GM12878 (cell line): ENCODE measurements around the gene CPLX1. TPM values are rescaled to one million over a fixed set of nuclear protein-coding genes. Genes with fewer than 3 reads are reported as not detected.

Source experiments
- ATAC-seq: fragments of 200-7000 bp; cut with Tn5 transposase; 3 replicates; pipeline ENCODE4 v1.9.1; 2020; ENCODE audit warnings: mild to moderate bottlenecking, moderate library complexity
- BruUV-seq: library from RNA; stranded (reverse); fragments of 400-500 nt; replicated peaks from 2 replicates; lab custom pipeline; 2021; lab: Mats Ljungman, UMichigan
- CTCF ChIA-PET: fragments of 300-600 bp; sonication (Branson Sonifier 250); formaldehyde crosslinking; extraction: SDS; loops from one replicate; lab custom pipeline; 2021; ENCODE audit warnings: inconsistent platforms; lab: Yijun Ruan, JAX
- POLR2A ChIA-PET: fragments of 350-600 bp; formaldehyde crosslinking; extraction: SDS; loops from one replicate; lab custom pipeline; 2021; ENCODE audit warnings: inconsistent platforms; lab: Charles Lee
- RAD21 ChIA-PET: fragments of 300-600 bp; sonication (Branson Sonifier 250); formaldehyde crosslinking; loops from one replicate; lab custom pipeline; 2023; ENCODE audit warnings: antibody characterized with exemption; ENCODE audit not compliant: unreplicated experiment; lab: Charles Lee
- SMC1A ChIA-PET: fragments of 300-600 bp; sonication (Branson Sonifier 250); formaldehyde crosslinking; loops from one replicate; lab custom pipeline; 2023; ENCODE audit not compliant: unreplicated experiment, uncharacterized antibody; lab: Charles Lee
- DNase-seq: peaks from one replicate; pipeline ENCODE4 v3.0.0-alpha.2; 2011; ENCODE audit warnings: low read depth, low spot score
- FAIRE-seq: peaks from 3 replicates; lab custom pipeline; 2011; peaks lifted over from hg19 to GRCh38; lab: Jason Lieb, UNC
- H2AFZ ChIP-seq: 2 replicates; pipeline ENCODE4 v1.6.0; 2011; ENCODE audit warnings: low read depth, low read length, control low read depth; ENCODE audit not compliant: control insufficient read depth
- H3K27ac ChIP-seq: 2 replicates; pipeline ENCODE4 v1.5.1; 2011; ENCODE audit warnings: control low read depth; ENCODE audit not compliant: control insufficient read depth, insufficient read depth
- H3K27me3 ChIP-seq, 2 experiments: replicated peaks in 1 of 2; 2 replicates each; pipeline versions ENCODE4 v1.6.0 to v1.6.1; 2011; ENCODE audit warnings: low read length in 1 of 2; ENCODE audit not compliant: control insufficient read depth in 2 of 2, insufficient read depth in 2 of 2
- H3K36me3 ChIP-seq, 2 experiments: 2 replicates each; pipeline ENCODE4 v1.5.1; 2011; ENCODE audit warnings: low read length in 1 of 2; ENCODE audit not compliant: control insufficient read depth in 2 of 2, insufficient read depth in 2 of 2
- H3K4me1 ChIP-seq: 2 replicates; pipeline ENCODE4 v1.6.1; 2011; ENCODE audit warnings: mild to moderate bottlenecking, low read length, moderate library complexity, mixed read lengths; ENCODE audit not compliant: control insufficient read depth, insufficient read depth
- H3K4me2 ChIP-seq: 2 replicates; pipeline ENCODE4 v1.6.0; 2011; ENCODE audit warnings: control low read depth; ENCODE audit not compliant: control insufficient read depth, insufficient read depth
- H3K4me3 ChIP-seq: fragments of 200-600 bp; sonication (generic); 2 replicates; pipeline ENCODE4 v1.5.1; 2016
- H3K79me2 ChIP-seq: 2 replicates; pipeline ENCODE4 v1.6.0; 2011; ENCODE audit warnings: low read length; ENCODE audit not compliant: control insufficient read depth, insufficient read depth
- H3K9ac ChIP-seq: 2 replicates; pipeline ENCODE4 v1.8.0; 2011; ENCODE audit warnings: low read length, control low read depth, mixed read lengths; ENCODE audit not compliant: control insufficient read depth, insufficient read depth
- H3K9me3 ChIP-seq: replicated peaks from 3 replicates; pipeline ENCODE4 v1.5.1; 2011; ENCODE audit warnings: mild to moderate bottlenecking, low read length; ENCODE audit not compliant: control insufficient read depth, insufficient read depth
- H4K20me1 ChIP-seq: 2 replicates; pipeline ENCODE4 v1.6.0; 2011; ENCODE audit not compliant: control insufficient read depth, insufficient read depth
- CBFB ChIP-seq: IDR thresholded peaks from 2 replicates; pipeline ENCODE4 v1.6.1; 2016; ENCODE audit warnings: antibody characterized with exemption, low read depth
- E2F4 ChIP-seq: IDR thresholded peaks from 2 replicates; pipeline ENCODE4 v1.6.1; 2012; ENCODE audit warnings: low read depth, low read length, improper control_type of control experiment
- MTA2 ChIP-seq: fragments of 450-650 bp; IDR thresholded peaks from 2 replicates; pipeline ENCODE4 v1.6.1; 2016; ENCODE audit warnings: low read depth, mild to moderate bottlenecking, moderate library complexity
- MTA3 ChIP-seq: IDR thresholded peaks from 2 replicates; pipeline ENCODE4 v1.6.1; 2012; ENCODE audit warnings: low read length, inconsistent platforms, borderline replicate concordance
- MYC ChIP-seq: IDR thresholded peaks from 2 replicates; pipeline ENCODE4 v1.6.1; 2011; ENCODE audit warnings: mild to moderate bottlenecking, low read length, moderate library complexity, inconsistent platforms; ENCODE audit not compliant: insufficient read depth, insufficient replicate concordance, insufficient read length, severe bottlenecking
- NFYB ChIP-seq: IDR thresholded peaks from 2 replicates; pipeline ENCODE4 v1.6.1; 2011; ENCODE audit warnings: low read depth, mild to moderate bottlenecking, low read length, improper control_type of control experiment, moderate library complexity; ENCODE audit not compliant: insufficient read depth
- NR2F1 ChIP-seq: fragments of 450-650 bp; conservative IDR thresholded peaks from 2 replicates; pipeline ENCODE4 v1.6.1; 2017; ENCODE audit warnings: mild to moderate bottlenecking
- SMAD5 ChIP-seq: IDR thresholded peaks from 2 replicates; pipeline ENCODE4 v1.6.1; 2016; ENCODE audit warnings: antibody characterized with exemption, low read depth
- whole genome bisulfite sequencing: methylation state at CpG from one replicate; pipeline ENCODE4 v1.1.6; 2016; ENCODE audit warnings: low lambda C conversion rate; ENCODE audit not compliant: insufficient replicate concordance, insufficient coverage; ENCODE audit errors: missing lambda C conversion rate; 5-methylcytosine and 5-hydroxymethylcytosine counted together
- in situ Hi-C: fragments of 300-500 bp; cut with MboI; formaldehyde crosslinking; loops from 9 replicates; pipeline ENCODE4 v1.14.3; 2018; ENCODE audit warnings: mixed read lengths
- intact Hi-C: fragments of 100-400 bp; cut with micrococcal nuclease; formaldehyde crosslinking; loops from one replicate; pipeline ENCODE4 v1.14.2; 2022; ENCODE audit not compliant: unreplicated experiment
- polyA plus RNA-seq, 11 experiments: library from polyadenylated mRNA; depleted of rRNA in 4 of 11; unstranded in 6 of 11; stranded (reverse) in 5 of 11; fragments of >200 nt; fragmentation: Nextera tagmentation in 4 of 11; fragmentation: Illumina TruSeq in 1 of 11; extraction: Ambion mirVana in 4 of 11; extraction: Trizol in 1 of 11; gene quantifications; 1 replicate in 1 of 11; 2 replicates in 10 of 11; pipeline versions ENCODE4 v1.2.1 to v1.2.3, GENCODE V29; 2011 to 2016; ENCODE audit warnings: inconsistent platforms in 2 of 11, missing spikeins in 2 of 11, low read depth in 1 of 11
- total RNA-seq, 4 experiments: library from RNA; depleted of rRNA in 3 of 4; stranded (reverse); fragments of >200 nt in 3 of 4; fragmentation: Illumina TruSeq in 1 of 4; extraction: Trizol in 1 of 4; gene quantifications; 2 replicates each; pipeline versions ENCODE4 v1.2.1 to v1.2.3, GENCODE V29; 2013 to 2021
- TF ChIP-seq, protein P1 (sequence below): IDR thresholded peaks from 2 replicates; pipeline ENCODE4 v1.6.1; 2012; ENCODE audit warnings: mild to moderate bottlenecking, low read depth, low read length

The CPLX1 gene
- total and polyA plus RNA-seq, 10 of the 15 experiments (the other 5 are each of a cell fraction or from before 2014, with no cell fraction given): 0.04 to 1.2 (median 0.13) TPM; not detected in 5

DNA sequence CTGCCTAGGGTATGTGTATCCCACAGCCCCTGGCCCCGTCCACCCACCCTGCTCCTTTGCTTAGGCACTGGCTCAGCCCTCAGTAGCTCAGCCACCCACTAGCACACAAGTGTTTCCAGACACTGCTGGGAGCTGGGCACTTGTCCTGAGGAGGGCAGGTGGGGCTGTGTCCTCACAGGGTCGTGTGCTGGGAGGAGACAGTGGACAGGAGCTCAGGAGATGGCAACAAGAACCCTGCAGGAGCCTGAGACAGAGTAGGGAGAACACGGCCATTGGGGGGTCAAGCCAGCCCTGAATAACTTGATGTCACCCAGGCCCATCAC is 5.5 kb upstream of the CPLX1 start:
- H3K36me3 ChIP-seq: no peaks in the 10 kb centered on the region
- ATAC-seq (no peak), DNase-seq (no peak)
- peaks cover 5% of the 10 kb centered on the region; the same call in 2 of the 3 replicates for H3K9me3 ChIP-seq
- H4K20me1 ChIP-seq: no peaks in the 10 kb centered on the region
- H2AFZ ChIP-seq: no peak overlapping the region
- POLR2A ChIA-PET: no interaction called here
- H3K9ac ChIP-seq: no peak overlapping the region
- H3K4me1 ChIP-seq: no peaks in the 10 kb centered on the region
- RAD21 ChIA-PET: no interaction called here
- H3K27ac ChIP-seq: no peak overlapping the region
- TF ChIP-seq E2F4: no peak
- TF ChIP-seq, protein P1, sequence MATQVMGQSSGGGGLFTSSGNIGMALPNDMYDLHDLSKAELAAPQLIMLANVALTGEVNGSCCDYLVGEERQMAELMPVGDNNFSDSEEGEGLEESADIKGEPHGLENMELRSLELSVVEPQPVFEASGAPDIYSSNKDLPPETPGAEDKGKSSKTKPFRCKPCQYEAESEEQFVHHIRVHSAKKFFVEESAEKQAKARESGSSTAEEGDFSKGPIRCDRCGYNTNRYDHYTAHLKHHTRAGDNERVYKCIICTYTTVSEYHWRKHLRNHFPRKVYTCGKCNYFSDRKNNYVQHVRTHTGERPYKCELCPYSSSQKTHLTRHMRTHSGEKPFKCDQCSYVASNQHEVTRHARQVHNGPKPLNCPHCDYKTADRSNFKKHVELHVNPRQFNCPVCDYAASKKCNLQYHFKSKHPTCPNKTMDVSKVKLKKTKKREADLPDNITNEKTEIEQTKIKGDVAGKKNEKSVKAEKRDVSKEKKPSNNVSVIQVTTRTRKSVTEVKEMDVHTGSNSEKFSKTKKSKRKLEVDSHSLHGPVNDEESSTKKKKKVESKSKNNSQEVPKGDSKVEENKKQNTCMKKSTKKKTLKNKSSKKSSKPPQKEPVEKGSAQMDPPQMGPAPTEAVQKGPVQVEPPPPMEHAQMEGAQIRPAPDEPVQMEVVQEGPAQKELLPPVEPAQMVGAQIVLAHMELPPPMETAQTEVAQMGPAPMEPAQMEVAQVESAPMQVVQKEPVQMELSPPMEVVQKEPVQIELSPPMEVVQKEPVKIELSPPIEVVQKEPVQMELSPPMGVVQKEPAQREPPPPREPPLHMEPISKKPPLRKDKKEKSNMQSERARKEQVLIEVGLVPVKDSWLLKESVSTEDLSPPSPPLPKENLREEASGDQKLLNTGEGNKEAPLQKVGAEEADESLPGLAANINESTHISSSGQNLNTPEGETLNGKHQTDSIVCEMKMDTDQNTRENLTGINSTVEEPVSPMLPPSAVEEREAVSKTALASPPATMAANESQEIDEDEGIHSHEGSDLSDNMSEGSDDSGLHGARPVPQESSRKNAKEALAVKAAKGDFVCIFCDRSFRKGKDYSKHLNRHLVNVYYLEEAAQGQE: no peak
- TF ChIP-seq MYC: no peak
- no peak for TF ChIP-seq MTA2
- TF ChIP-seq NR2F1: no peak
- TF ChIP-seq CBFB: no peak
- TF ChIP-seq SMAD5: no peak
- no peak for TF ChIP-seq NFYB
- TF ChIP-seq MTA3: no peak
- TF ChIP-seq, all 136 proteins: peak for 0
- Histone ChIP-seq H3K79me2 (no peaks in the 10 kb centered on the region), H3K4me2 (no peak overlapping the region), H3K27me3 (peaks cover 3% of the 10 kb centered on the region in 2 experiments; a peak in 2 of 4 replicates), H3K4me3 (no peak overlapping the region)
- intact Hi-C loops (no loop called here), in situ Hi-C loops (no loop called here)
- BruUV-seq: no TSS peak
- ChIA-PET SMC1A (no interaction called here), CTCF (no interaction called here)
- WGBS: 17% methylated on average over 3 of the region's 3 CpGs
- FAIRE-seq: no peak
